Right cardiac atrium (tissue), 5 donors: ENCODE measurements around the gene CIT. TPM values are rescaled to one million over a fixed set of nuclear protein-coding genes. Genes with fewer than 3 reads are reported as not detected.
A peak's percentile ranks its signal among the peaks of the same experiment; 100 is the strongest.
"Not testable (repeated sequence)": the region's sequence is repeated elsewhere in the genome, so short reads cannot be mapped to it uniquely, and the experiment has no call there.

Source experiments
- ATAC-seq, 2 donors: fragments of 200-7000 bp; cut with Tn5 transposase; one replicate each; pipeline versions ENCODE4 v1.8.0 to v1.9.1; 2020; ENCODE audit warnings: moderate library complexity in 2 of 2, mild to moderate bottlenecking in 1 of 2
- DNase-seq, 3 donors: peaks; one replicate each; pipeline ENCODE4 v3.0.0-alpha.2; 2020
- H3K27ac ChIP-seq: one replicate; pipeline ENCODE4 v1.5.1; 2013; ENCODE audit warnings: mild to moderate bottlenecking, low read length, control low read depth, moderate library complexity
- H3K27me3 ChIP-seq: one replicate; pipeline ENCODE4 v1.6.1; 2013; ENCODE audit not compliant: control insufficient read depth, insufficient read depth
- H3K4me1 ChIP-seq: one replicate; pipeline ENCODE4 v1.6.1; 2013; ENCODE audit warnings: low read length; ENCODE audit not compliant: control insufficient read depth, insufficient read depth
- H3K4me3 ChIP-seq: one replicate; pipeline ENCODE4 v1.5.1; 2013; ENCODE audit warnings: low read length, control low read depth
- H3K9me3 ChIP-seq: one replicate; pipeline ENCODE4 v1.6.1; 2013; ENCODE audit warnings: low read length; ENCODE audit not compliant: control insufficient read depth
- WGBS: extraction: QIAGEN DNeasy Blood & Tissue Kit; methylation state at CpG from one replicate; pipeline ENCODE4 v1.1.7; 2013; 5-methylcytosine and 5-hydroxymethylcytosine counted together
- intact Hi-C, 4 donors: fragments of 100-400 bp; cut with DNase I; formaldehyde crosslinking; loops; one replicate each; pipeline versions ENCODE4 v1.11.0 to v1.14.0; 2022 to 2023
- polyA plus RNA-seq: library from polyadenylated mRNA; stranded (reverse); fragments of 200-250 nt; gene quantifications from one replicate; pipeline ENCODE4 v1.2.3, GENCODE V29; 2013
- total RNA-seq, 4 donors: library from RNA; stranded (reverse); fragmentation: NEBNext Ultra II Directional; extraction: Animal tissue kit (Norgen Biotek cat#: 25700); gene quantifications; one replicate each; pipeline ENCODE4 v1.2.1, GENCODE V29; 2021
- donor health status: healthy with polysubstance abuse.
- donor health status: DM: no; HTN: yes; CAD: no.
- donor health status: DM: no; HTN: no; CAD: no.
- donor health status: DM: no; HTN: yes; CAD: no; lungs with severe emphysema.
- donor health status: DM: yes; HTN: yes; CAD: no.

The CIT gene
- total and polyA plus RNA-seq, 5 donors = 0.61 to 3.0 (median 2.4) TPM

DNA sequence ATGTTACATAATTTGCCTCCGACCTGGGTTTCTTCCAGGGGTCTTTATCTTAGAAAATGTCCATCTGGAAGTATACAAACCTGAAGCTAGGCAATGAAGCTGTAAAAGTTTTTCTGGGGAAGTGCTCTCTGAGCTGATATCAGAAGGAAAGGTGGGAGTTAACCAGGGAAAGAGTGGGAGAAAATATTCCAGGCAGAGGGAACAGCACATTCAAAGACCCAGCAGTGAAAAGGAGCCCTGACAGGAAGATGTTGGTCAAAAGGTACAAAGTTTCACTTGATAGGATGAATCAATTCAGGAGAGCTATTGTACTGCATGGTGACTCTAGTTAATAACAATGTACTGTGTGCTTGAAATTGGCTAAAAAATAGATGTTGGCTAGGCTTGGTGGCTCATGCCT is 17.8 kb upstream of the CIT start:
- Histone ChIP-seq H3K4me3 (no peak overlapping the region), H3K27ac (no peak overlapping the region), H3K9me3 (no peaks in the 10 kb centered on the region), H3K4me1 (no peaks in the 10 kb centered on the region), H3K27me3 (no peaks in the 10 kb centered on the region)
- intact Hi-C loops = loop anchor here in 1 of 4 donors (10.0 kb wide), 1 partner anchor 200 kb away; no protein-coding TSS in a partner anchor
- WGBS = 32% methylated on average over 1 of the region's 1 CpG
- ATAC-seq = no peak
- DNase-seq = no peak

DNA sequence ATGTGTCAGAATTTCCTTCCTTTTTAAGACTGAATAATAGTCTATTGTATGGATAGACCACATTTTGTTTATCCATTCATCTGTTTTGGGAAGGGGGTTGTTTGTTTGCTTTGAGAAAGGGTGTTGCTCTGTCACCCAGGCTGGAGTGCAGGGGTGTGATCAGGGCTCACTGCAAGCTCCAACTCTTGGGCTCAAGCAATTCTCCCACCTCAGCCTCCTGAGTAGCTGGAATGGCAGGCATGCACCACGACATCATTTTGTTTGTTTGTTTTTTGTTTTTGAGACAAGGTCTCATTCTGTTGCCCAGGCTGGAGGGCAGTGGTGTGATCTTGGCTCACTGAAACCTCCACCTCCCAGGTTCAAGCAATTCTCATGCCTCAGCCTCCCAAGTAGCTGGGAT is 15.5 kb upstream of the CIT start:
- ATAC-seq, H3K9me3 ChIP-seq, H3K4me1 ChIP-seq, H3K4me3 ChIP-seq, H3K27ac ChIP-seq, H3K27me3 ChIP-seq, DNase-seq: not testable (repeated sequence)
- WGBS = 56% methylated on average over 1 of the region's 1 CpG
- intact Hi-C loops = loop anchor here in 1 of 4 donors (10.0 kb wide), 1 partner anchor 198 kb away; no protein-coding TSS in a partner anchor

DNA sequence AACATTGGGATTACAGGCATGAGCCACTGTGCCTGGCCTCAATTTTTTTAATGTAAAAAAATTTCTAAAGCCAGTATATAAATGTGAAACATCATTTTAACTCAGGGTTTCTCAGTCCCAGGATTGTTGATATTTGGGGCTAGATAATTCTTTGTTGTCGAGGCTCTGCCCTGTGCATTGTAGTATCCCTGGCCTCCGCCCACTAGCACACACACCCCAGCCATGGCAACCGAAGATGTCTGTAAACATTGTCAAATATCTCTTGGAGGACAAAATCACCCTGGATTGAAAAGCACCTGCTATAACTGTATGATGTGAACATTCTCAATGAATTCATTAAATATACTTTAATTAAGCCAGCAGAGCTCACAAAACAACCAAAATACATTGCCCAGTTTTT is 8.4 kb upstream of the CIT start:
- DNase-seq (no peak), ATAC-seq (no peak)
- 61% methylated on average over 3 of the region's 3 CpGs for WGBS
- intact Hi-C loops = no loop called here
- no peak overlapping the region for H3K27ac ChIP-seq
- H3K27me3 ChIP-seq = no peaks in the 10 kb centered on the region
- no peaks in the 10 kb centered on the region for H3K4me1 ChIP-seq
- no peak overlapping the region for H3K4me3 ChIP-seq
- H3K9me3 ChIP-seq = no peaks in the 10 kb centered on the region

DNA sequence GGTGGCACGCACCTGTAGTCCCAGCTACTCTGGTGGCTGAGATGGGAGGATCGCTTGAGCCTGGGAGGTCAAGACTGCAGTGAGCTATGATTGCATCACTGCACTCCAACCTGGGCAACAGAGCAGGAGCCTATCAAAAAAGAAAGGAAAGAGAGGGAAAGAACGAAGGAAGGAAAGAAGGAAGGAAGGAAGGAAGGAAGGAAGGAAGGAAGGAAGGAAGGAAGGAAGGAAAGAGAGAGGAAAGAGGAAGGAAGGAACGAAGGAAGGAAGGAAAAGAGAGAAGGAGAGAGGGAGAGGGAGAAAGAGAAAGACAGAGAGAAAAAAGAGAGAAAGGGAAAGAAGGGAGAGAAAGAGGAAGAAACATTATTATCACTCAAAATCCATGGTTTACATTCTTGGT is 6.7 kb upstream of the CIT start:
- H3K4me3 ChIP-seq, H3K4me1 ChIP-seq, ATAC-seq, H3K9me3 ChIP-seq, intact Hi-C loops, H3K27ac ChIP-seq, DNase-seq, H3K27me3 ChIP-seq: not testable (repeated sequence)
- 80% methylated on average over 4 of the region's 4 CpGs for whole genome bisulfite sequencing

DNA sequence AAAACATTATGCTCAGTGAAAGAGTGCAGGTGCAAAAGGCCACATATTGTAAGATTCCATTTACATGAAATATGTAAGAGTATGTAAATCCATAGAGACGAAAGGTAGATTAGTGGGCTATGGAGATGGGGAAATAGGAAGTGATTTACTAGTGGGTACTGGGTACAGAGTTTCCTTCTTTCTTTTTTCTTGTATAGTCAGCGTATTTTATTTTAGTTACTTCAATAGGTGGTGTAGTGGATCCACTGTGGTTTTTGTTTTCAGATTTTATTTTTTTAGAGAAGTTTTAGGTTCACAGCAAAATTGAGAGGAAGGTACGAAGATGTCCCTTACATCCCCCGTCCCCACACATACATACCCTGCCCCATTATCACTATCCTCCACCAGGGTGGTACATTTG is 6.1 kb upstream of the CIT start:
- 90% methylated on average over 4 of the region's 4 CpGs for WGBS
- intact Hi-C loops = no loop called here

DNA sequence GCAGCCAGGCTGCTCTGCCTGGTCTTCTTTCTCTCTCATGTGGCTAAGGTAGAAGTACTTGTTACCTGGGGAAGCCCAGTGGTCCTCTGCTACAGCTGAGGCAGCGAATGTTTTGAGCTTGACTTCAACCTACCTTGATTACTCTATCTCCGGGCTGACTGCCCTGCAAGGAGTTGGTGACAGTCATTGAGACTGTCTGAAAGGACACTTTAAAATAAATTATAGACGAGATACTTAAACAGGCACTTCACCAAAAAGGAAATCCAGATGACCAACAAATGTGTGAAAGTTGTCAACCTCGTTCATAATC is 474 bp upstream of the CIT start:
- H3K27me3 ChIP-seq = no peaks in the 10 kb centered on the region

More for the DNA sequence above, 6.1 kb upstream of the CIT start:
- Histone ChIP-seq H3K27ac (no peak overlapping the region), H3K9me3 (no peaks in the 10 kb centered on the region), H3K4me3 (no peak overlapping the region), H3K4me1 (no peaks in the 10 kb centered on the region), H3K27me3 (no peaks in the 10 kb centered on the region)
- DNase-seq (no peak), ATAC-seq (no peak)

DNA sequence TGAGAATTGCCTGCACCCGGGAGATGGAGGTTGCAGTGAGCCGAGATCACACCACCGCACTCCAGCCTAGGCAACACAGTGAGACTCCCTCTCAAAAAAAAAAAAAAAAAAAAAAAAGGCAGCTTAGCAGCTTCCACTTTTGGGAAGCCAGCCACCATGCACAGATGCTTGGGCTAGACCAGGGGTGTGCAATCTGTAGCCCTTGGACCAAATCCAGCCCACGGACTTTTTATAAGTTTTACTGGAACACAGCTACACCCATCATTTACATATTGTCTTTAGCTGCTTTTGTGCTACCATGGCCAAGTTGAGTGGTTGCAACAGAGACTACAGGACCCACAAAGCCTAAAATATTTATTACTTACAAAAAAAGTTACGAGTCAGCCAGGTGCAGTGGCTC is 6.7 kb downstream of the CIT start:
- no peak for ATAC-seq
- WGBS = 79% methylated on average over 5 of the region's 5 CpGs
- intact Hi-C loops = no loop called here

More for the DNA sequence above, 474 bp upstream of the CIT start:
- no peak for DNase-seq
- no peak overlapping the region for H3K27ac ChIP-seq
- peak overlapping the region; percentile 53 for H3K4me3 ChIP-seq
- peaks cover 2% of the 10 kb centered on the region for H3K4me1 ChIP-seq
- intact Hi-C loops = no loop called here
- 29% methylated on average over 4 of the region's 4 CpGs for whole genome bisulfite sequencing
- no peaks in the 10 kb centered on the region for H3K9me3 ChIP-seq
- no peak for ATAC-seq

DNA sequence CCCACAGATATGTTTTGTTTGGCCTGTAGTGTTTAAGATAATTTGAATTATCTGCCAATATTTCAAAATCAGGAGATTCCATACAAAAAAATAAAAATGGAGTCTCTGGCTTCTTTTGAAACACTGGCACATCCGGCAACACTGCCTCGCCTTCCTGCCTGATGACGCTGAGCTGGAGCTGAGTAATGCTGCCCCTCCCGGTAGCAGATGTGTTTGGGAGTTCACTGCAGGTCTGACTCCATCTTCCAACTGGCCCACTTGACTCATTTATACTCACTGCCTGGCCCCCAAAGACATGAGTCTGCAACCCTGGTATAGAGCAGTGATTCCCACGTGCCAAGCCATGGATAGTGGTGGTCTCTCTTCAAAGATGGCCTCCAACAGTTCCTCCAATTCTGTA is 7.4 kb downstream of the CIT start:
- Histone ChIP-seq H3K9me3 (no peaks in the 10 kb centered on the region), H3K27me3 (no peaks in the 10 kb centered on the region), H3K27ac (no peak overlapping the region), H3K4me3 (no peak overlapping the region), H3K4me1 (no peaks in the 10 kb centered on the region)
- intact Hi-C loops = no loop called here
- ATAC-seq (peak; percentile 64 to 88), DNase-seq (peak; percentile 59 to 69 (median 61))
- WGBS = 63% methylated on average over 5 of the region's 5 CpGs

More for the DNA sequence above, 6.7 kb downstream of the CIT start:
- Histone ChIP-seq H3K27ac (no peak overlapping the region), H3K27me3 (no peaks in the 10 kb centered on the region), H3K4me1 (no peaks in the 10 kb centered on the region), H3K4me3 (no peak overlapping the region), H3K9me3 (no peaks in the 10 kb centered on the region)
- DNase-seq = no peak

DNA sequence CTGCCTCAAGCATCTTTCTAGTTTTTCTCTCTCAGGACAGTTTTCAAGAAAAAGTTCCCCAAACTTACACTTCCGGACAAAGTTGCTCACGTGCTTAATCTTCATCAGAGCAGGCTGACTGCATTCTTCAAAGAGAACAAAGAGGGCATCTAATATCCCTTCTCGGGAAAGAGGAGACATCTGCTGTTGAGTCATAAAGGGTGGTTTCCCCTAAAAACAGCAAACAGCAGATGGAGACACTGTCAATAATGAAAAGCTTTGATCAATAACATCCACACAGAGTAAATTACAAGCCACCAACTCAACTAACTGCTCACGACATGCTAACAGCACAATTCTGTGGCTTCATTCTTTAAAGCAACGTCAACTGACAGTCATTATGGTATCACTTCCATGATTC is 8.1 kb downstream of the CIT start:
- WGBS = 78% methylated on average over 5 of the region's 5 CpGs
- intact Hi-C loops = no loop called here
- Histone ChIP-seq H3K27ac (no peak overlapping the region), H3K4me3 (no peak overlapping the region), H3K9me3 (no peaks in the 10 kb centered on the region), H3K27me3 (no peaks in the 10 kb centered on the region), H3K4me1 (no peaks in the 10 kb centered on the region)
- ATAC-seq (no peak), DNase-seq (no peak)

DNA sequence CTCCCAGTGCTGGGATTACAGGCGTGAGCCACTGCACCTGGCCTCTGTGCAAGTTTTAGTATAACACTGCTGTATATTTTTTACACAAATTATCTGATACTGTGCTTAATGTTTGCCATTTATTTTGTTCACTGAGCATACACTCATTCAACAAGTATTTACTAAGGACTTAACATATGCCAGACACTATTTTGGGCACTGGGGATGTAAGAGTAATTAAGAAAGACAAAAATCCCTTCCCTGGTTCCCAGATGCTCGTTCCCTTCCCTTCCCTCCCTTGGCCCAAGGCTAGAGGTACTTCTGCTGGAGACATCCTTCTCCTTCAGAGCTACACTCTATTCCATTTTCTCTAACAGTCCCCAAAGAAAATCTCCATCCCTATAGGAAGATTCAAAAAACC is 12.5 kb downstream of the CIT start:
- no peak for DNase-seq
- intact Hi-C loops = no loop called here
- WGBS = 95% methylated on average over 2 of the region's 2 CpGs
- no peak for ATAC-seq
- H3K27ac ChIP-seq = no peak overlapping the region
- H3K4me3 ChIP-seq = no peak overlapping the region
- H3K9me3 ChIP-seq = no peaks in the 10 kb centered on the region
- H3K27me3 ChIP-seq = no peaks in the 10 kb centered on the region
- H3K4me1 ChIP-seq = no peaks in the 10 kb centered on the region

DNA sequence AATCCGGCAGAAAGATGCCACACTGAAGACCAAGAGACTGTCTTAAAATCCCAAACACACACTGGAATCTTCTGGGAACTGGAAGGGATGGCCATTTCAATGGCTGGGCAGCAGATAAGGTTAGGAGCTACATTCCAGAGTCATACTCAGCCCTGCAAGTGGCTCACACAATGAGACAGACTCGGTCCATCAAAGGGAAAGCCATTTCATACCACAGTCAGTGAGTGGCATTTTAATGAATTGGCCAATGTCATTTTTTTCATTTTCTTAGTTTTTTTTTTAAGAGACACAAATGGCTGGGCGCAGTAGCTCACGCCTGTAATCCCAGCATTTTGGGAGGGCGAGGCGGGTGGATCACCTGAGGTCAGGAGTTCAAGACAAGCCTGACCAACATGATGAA is 17.9 kb downstream of the CIT start:
- intact Hi-C loops = no loop called here
- ATAC-seq (no peak), DNase-seq (no peak)
- 93% methylated on average over 6 of the region's 6 CpGs for WGBS
- Histone ChIP-seq H3K4me1 (no peaks in the 10 kb centered on the region), H3K4me3 (no peak overlapping the region), H3K9me3 (no peaks in the 10 kb centered on the region), H3K27ac (no peak overlapping the region), H3K27me3 (no peaks in the 10 kb centered on the region)

DNA sequence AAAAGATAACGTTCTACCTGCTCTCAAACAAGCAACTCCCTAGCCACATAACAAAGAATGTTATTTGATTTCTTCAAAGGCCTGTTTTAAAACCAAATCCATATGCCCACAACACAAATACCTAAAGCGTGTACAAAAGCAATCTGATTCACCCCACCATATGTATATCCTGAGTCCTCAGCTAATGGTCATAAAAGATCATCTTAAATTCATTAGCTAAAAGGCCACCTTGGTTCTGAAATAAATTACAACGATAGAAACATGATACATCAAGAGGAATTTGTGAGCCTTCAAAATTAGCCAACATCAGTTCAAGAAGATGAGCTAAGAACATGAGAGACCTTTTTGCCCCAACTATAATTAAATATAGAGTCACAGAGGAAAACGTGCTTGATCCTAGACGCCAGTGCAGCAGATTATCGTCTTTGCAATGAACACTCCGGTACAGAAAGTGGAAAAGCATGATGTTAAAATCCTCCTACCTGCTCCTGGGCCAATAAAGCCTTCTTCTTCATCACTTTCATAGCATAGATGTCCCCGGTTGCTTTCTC is 20.0 kb downstream of the CIT start:
- WGBS = 96% methylated on average over 8 of the region's 8 CpGs
- intact Hi-C loops = no loop called here
- ATAC-seq = no peak
- Histone ChIP-seq H3K4me3 (no peak overlapping the region), H3K27me3 (no peaks in the 10 kb centered on the region), H3K4me1 (no peaks in the 10 kb centered on the region), H3K27ac (no peak overlapping the region), H3K9me3 (no peaks in the 10 kb centered on the region)
- DNase-seq = no peak
